Measurements from ENCODE around the gene CCDC92.

Gene CCDC92

GRCh38 chr12:123889848-123890535 is 82.6 kb downstream of the CCDC92 start:
- no peak for DNase-seq (ENCODE audit: low read depth, low spot score)

- DNase-seq (ENCODE audit: low read depth, low spot score), result no peak
These were observed 83.6 kb downstream of the CCDC92 start for GRCh38 chr12:123888989-123889388.

- DNase-seq (ENCODE audit: low read depth, low spot score), result no peak
These were observed 85.6 kb downstream of the CCDC92 start for GRCh38 chr12:123886931-123887582.

- DNase-seq (ENCODE audit: low read depth, low spot score), result no peak
These were observed 86.4 kb downstream of the CCDC92 start for GRCh38 chr12:123886258-123886657.

All from ELF-1 (cell line).